Tibial artery (tissue), 4 donors: Measurements from ENCODE around the gene UBAP2L.

ENCODE experiments used
- DNase-seq, 2 donors: peaks; one replicate each; pipeline ENCODE4 v3.0.0-alpha.2; 2019
- H3K27ac ChIP-seq, 2 donors: fragments of 200-600 bp; sonication (generic) in 1 of 2; 1 replicate in 1 of 2; 2 replicates in 1 of 2; pipeline ENCODE4 v1.5.1; 2018 to 2019; ENCODE audit warnings: mild to moderate bottlenecking in 1 of 2
- H3K27me3 ChIP-seq, 2 donors: fragments of 200-600 bp; sonication (generic) in 1 of 2; one replicate each; pipeline versions ENCODE4 v1.5.1 to v1.6.0; 2016 to 2019
- H3K36me3 ChIP-seq, 3 donors: fragments of 200-600 bp; sonication (generic) in 2 of 3; one replicate each; pipeline ENCODE4 v1.5.1; 2016 to 2019; ENCODE audit warnings: mild to moderate bottlenecking in 2 of 3
- H3K4me1 ChIP-seq, 4 donors: fragments of 200-600 bp; sonication (generic) in 2 of 4; 1 replicate in 3 of 4; 2 replicates in 1 of 4; pipeline ENCODE4 v1.5.1; 2016 to 2019
- H3K4me3 ChIP-seq, 2 donors: fragments of 200-600 bp; sonication (generic) in 1 of 2; 1 replicate in 1 of 2; 2 replicates in 1 of 2; pipeline ENCODE4 v1.5.1; 2018 to 2019; ENCODE audit warnings: mild to moderate bottlenecking in 2 of 2
- H3K9me3 ChIP-seq, 3 donors: fragments of 200-600 bp; sonication (generic) in 1 of 3; one replicate each; pipeline ENCODE4 v1.5.1; 2016 to 2019
- intact Hi-C: fragments of 100-400 bp; cut with DNase I; formaldehyde crosslinking; loops from one replicate; pipeline ENCODE4 v1.15.0; 2023; ENCODE audit warnings: low total_unique reads
- TF ChIP-seq, protein P1 (sequence below), 2 experiments: fragments of 200-600 bp in 1 of 2; fragments of 450-650 bp in 1 of 2; IDR thresholded peaks; one replicate each; pipeline ENCODE4 v1.5.1; 2017 to 2019; ENCODE audit warnings: antibody characterized with exemption in 2 of 2, mild to moderate bottlenecking in 1 of 2, moderate library complexity in 1 of 2

UBAP2L gene, protein sequence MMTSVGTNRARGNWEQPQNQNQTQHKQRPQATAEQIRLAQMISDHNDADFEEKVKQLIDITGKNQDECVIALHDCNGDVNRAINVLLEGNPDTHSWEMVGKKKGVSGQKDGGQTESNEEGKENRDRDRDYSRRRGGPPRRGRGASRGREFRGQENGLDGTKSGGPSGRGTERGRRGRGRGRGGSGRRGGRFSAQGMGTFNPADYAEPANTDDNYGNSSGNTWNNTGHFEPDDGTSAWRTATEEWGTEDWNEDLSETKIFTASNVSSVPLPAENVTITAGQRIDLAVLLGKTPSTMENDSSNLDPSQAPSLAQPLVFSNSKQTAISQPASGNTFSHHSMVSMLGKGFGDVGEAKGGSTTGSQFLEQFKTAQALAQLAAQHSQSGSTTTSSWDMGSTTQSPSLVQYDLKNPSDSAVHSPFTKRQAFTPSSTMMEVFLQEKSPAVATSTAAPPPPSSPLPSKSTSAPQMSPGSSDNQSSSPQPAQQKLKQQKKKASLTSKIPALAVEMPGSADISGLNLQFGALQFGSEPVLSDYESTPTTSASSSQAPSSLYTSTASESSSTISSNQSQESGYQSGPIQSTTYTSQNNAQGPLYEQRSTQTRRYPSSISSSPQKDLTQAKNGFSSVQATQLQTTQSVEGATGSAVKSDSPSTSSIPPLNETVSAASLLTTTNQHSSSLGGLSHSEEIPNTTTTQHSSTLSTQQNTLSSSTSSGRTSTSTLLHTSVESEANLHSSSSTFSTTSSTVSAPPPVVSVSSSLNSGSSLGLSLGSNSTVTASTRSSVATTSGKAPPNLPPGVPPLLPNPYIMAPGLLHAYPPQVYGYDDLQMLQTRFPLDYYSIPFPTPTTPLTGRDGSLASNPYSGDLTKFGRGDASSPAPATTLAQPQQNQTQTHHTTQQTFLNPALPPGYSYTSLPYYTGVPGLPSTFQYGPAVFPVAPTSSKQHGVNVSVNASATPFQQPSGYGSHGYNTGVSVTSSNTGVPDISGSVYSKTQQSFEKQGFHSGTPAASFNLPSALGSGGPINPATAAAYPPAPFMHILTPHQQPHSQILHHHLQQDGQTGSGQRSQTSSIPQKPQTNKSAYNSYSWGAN

DNA sequence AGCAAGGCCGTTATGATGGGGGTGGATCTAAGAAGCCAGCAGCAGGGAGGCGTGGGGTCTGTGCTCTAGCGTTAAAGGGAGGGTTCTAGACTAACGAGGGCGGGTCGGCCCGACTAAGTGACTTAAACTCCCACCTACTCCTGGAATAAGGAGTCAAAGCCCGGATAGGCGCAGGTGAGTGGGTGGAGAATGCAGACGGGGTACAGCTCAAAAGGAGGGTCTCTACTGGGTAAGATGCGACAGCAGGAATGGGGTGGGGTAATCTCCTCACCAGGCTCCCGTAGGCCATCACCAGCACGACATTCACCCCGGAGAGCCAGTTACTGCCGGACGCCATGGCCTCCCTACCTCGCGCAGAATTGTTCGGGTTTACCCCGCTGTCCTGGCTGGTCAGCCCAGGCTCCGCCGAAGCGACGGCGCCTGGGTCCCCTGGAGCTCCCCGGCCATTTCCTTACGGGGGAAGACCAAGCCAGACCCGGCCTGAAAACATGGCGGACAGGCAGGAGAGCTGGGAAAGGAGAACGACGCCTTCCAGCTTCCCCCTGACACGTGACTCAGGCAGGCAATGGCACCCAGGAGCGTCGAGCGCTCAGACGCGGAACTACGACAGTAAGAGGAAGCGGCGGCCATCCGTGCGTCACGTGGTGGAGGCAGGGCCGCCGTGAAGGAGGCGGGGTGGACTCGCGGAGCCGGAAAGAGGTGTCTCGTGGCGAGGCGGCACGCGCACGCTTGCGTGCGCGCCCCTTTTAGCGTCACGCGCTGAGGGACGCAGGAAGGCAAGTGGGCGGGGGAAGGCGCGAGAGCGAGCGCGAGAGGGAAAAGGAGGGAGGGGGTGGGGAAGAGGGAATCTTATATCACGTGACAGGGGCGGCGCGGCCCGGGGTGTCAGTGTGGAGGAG, at the start of gene UBAP2L:
TSS of gene UBAP2L (plus strand) at position 885 of the 899 bp plus-strand sequence. CDS start 4,169 bp downstream, outside the sequence.
- Histone ChIP-seq H3K36me3 (peaks cover 7 to 23% (median 22%) of the 10 kb centered on the region in 3 donors), H3K27ac (peak within 1 kb of the TSS; percentile 96 to 98), H3K27me3 (no peaks in the 10 kb centered on the region), H3K9me3 (no peaks in the 10 kb centered on the region), H3K4me3 (peak within 1 kb of the TSS; percentile 72 to 93), H3K4me1 (peaks cover 0 to 66% (median 41%) of the 10 kb centered on the region in 4 donors)
- DNase-seq = peak; percentile 99 to 100
- TF ChIP-seq, protein P1, sequence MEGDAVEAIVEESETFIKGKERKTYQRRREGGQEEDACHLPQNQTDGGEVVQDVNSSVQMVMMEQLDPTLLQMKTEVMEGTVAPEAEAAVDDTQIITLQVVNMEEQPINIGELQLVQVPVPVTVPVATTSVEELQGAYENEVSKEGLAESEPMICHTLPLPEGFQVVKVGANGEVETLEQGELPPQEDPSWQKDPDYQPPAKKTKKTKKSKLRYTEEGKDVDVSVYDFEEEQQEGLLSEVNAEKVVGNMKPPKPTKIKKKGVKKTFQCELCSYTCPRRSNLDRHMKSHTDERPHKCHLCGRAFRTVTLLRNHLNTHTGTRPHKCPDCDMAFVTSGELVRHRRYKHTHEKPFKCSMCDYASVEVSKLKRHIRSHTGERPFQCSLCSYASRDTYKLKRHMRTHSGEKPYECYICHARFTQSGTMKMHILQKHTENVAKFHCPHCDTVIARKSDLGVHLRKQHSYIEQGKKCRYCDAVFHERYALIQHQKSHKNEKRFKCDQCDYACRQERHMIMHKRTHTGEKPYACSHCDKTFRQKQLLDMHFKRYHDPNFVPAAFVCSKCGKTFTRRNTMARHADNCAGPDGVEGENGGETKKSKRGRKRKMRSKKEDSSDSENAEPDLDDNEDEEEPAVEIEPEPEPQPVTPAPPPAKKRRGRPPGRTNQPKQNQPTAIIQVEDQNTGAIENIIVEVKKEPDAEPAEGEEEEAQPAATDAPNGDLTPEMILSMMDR (IDR thresholded peaks at IDR 0.05) = peak in 1 of 2 experiments; percentile 12
- intact Hi-C loops = no loop called here

DNA sequence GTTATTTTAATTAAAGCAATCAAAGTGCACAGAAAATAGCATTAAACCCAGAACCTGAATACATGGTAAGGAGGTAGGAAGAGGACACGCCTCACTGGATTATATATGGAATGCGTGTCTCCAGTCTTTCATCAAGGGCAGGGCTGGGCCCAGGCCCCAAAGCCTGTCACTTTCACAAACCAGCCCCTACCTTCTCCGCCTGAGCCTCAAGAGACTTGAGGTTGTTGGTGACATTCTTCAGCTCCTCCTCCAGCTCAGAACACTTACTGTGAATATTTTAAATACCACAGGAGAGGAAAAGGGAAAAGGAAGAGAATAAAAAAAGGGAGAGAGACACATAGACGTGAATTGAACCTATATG, 49.6 kb upstream of the UBAP2L start:
- no peak overlapping the region for H3K27ac ChIP-seq
- no peaks in the 10 kb centered on the region for H3K9me3 ChIP-seq
- no peaks in the 10 kb centered on the region for H3K27me3 ChIP-seq
- peaks cover 74 to 98% (median 95%) of the 10 kb centered on the region in 3 donors for H3K36me3 ChIP-seq
- TF ChIP-seq, protein P1 (IDR thresholded peaks at IDR 0.05) = no peak
- H3K4me3 ChIP-seq = no peak overlapping the region
- H3K4me1 ChIP-seq = peaks cover 0 to 6% (median 2%) of the 10 kb centered on the region in 4 donors
- no peak for DNase-seq
- intact Hi-C loops = no loop called here

DNA sequence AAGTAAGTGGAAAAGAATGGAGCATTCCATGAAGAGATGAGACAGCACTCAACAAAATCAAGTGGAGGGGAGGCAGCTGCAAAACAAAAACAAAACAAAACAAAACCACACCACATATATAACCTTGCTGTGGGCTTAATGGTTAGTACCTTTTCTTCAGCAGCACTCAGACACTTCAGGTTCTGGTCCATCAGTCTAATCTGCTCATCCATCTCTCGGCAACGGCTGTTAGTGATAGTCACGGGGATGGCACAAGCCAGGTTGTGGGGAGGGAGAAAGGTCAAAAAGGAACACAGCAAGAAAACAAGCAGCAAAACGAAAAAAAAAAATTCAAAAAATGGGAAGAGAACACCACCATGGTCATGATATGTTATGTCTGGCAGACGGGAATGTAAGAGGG, 48.9 kb upstream of the UBAP2L start:
- Histone ChIP-seq H3K27me3 (no peaks in the 10 kb centered on the region), H3K27ac (no peak overlapping the region), H3K9me3 (no peaks in the 10 kb centered on the region), H3K36me3 (peaks cover 68 to 92% (median 88%) of the 10 kb centered on the region in 3 donors), H3K4me1 (peaks cover 0 to 13% (median 5%) of the 10 kb centered on the region in 4 donors), H3K4me3 (no peak overlapping the region)
- no peak for DNase-seq
- intact Hi-C loops = no loop called here
- TF ChIP-seq, protein P1 (IDR thresholded peaks at IDR 0.05) = no peak

DNA sequence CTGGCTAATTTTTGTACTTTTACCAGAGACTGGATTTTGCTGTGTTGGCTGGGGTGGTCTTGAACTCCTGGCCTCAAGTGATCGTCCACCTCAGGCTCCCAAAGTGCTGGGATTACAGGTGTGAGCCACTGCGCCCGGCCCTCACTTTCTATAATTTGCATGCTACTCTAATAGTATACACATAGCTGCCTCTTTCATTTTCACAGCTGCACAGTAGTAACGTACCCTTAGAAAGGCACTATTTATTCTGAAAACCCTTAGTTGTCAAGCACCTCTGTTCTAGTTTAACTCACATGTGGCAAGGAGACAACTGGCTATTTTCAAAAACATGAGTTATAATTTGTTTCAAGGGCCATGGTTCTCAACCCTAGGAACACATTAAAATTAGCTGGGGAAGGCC, 46.1 kb upstream of the UBAP2L start:
- no peak for DNase-seq
- H3K27ac ChIP-seq = no peak overlapping the region
- intact Hi-C loops = no loop called here
- H3K4me3 ChIP-seq = no peak overlapping the region
- H3K4me1 ChIP-seq = peaks cover 0 to 40% (median 27%) of the 10 kb centered on the region in 4 donors
- TF ChIP-seq, protein P1 (IDR thresholded peaks at IDR 0.05) = no peak
- H3K27me3 ChIP-seq = no peaks in the 10 kb centered on the region
- H3K36me3 ChIP-seq = peaks cover 42 to 64% (median 61%) of the 10 kb centered on the region in 3 donors
- no peaks in the 10 kb centered on the region for H3K9me3 ChIP-seq
